A549 treated with CpdA at 1 μM for 4 hours (cell line): ENCODE measurements around the gene DENND4C. TPM values are rescaled to one million over a fixed set of nuclear protein-coding genes. Genes with fewer than 3 reads are reported as not detected.

Experiments used
- total RNA-seq: library from RNA; stranded (reverse); fragments of 200-300 nt; extraction: Qiagen RNA extraction; gene quantifications from 5 replicates; pipeline ENCODE4 v1.2.3, GENCODE V29; 2022; ENCODE audit warnings: low read depth

DENND4C gene
- 15.0 to 23.8 TPM (median 17.4 TPM) in 5 replicates for total RNA-seq

GRCh38 chr9:19230355-19231125, at the start of gene DENND4C:
TSS of gene DENND4C (plus strand) at chr9:19230693. CDS start at chr9:19276175, 45,482 bp downstream.

GRCh38 chr9:19408693-19409400, 178.4 kb downstream of the DENND4C start, which contains the start of gene ACER2:
TSS of gene ACER2 (plus strand) at chr9:19409009. CDS start at chr9:19409085, 76 bp downstream.

Other genes starting within 250 kb of the DENND4C start
- not detected in 5 replicates for gene SAXO1, start 197.5 kb upstream of the DENND4C start, total RNA-seq
- gene RRAGA, start 181.3 kb upstream of the DENND4C start, total RNA-seq, result 99.8 to 127 TPM (median 124 TPM) in 5 replicates
- gene HAUS6, start 127.8 kb upstream of the DENND4C start, total RNA-seq, result 20.9 to 34.8 TPM (median 24.7 TPM) in 5 replicates
- 35.5 to 46.6 TPM (median 36.2 TPM) in 5 replicates for gene PLIN2, start 103.2 kb upstream of the DENND4C start, total RNA-seq
- gene RPS6, start 149.5 kb downstream of the DENND4C start, total RNA-seq, result 2,229 to 2,963 TPM (median 2,702 TPM) in 5 replicates
- 1.9 to 2.7 TPM (median 2.6 TPM) in 5 replicates for gene ACER2, start 178.3 kb downstream of the DENND4C start, total RNA-seq